DOHH2 (cell line): ENCODE data around the gene OR2AT4.

Experiments
- EZH2phosphoT487 ChIP-seq: fragments of 200-600 bp; sonication (generic); IDR thresholded peaks from 2 replicates; pipeline ENCODE4 v1.6.1; 2017; ENCODE audit warnings: borderline replicate concordance, mild to moderate bottlenecking, antibody characterized with exemption, low read length, moderate library complexity, mixed read lengths
- TF ChIP-seq, protein P1 (sequence below): fragments of 200-600 bp; sonication (generic); IDR thresholded peaks from one replicate; pipeline ENCODE4 v1.5.1; 2014; ENCODE audit warnings: antibody characterized with exemption, mild to moderate bottlenecking, low read depth, low read length; ENCODE audit not compliant: poor library complexity, severe bottlenecking

DNA sequence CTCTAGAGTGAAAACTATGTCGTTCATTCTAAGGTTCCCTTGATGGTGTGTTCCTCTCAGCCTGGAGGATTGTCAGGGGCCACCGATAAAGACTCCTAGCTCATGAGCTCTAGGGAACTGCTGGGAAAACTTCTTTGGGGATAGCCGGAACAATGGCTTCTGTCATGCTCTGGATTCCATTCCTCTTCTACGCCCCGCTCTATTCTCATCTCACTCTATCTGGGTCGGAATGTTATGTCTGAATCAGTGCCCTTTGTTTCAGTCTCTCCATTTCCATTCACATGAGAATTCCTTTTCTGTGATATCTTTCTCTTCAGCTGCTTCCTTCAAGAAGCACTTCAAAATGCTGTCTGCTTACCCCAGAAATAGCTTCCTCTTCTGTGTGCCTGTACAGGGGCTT is 37.3 kb upstream of the OR2AT4 start:
- TF ChIP-seq, protein P1, sequence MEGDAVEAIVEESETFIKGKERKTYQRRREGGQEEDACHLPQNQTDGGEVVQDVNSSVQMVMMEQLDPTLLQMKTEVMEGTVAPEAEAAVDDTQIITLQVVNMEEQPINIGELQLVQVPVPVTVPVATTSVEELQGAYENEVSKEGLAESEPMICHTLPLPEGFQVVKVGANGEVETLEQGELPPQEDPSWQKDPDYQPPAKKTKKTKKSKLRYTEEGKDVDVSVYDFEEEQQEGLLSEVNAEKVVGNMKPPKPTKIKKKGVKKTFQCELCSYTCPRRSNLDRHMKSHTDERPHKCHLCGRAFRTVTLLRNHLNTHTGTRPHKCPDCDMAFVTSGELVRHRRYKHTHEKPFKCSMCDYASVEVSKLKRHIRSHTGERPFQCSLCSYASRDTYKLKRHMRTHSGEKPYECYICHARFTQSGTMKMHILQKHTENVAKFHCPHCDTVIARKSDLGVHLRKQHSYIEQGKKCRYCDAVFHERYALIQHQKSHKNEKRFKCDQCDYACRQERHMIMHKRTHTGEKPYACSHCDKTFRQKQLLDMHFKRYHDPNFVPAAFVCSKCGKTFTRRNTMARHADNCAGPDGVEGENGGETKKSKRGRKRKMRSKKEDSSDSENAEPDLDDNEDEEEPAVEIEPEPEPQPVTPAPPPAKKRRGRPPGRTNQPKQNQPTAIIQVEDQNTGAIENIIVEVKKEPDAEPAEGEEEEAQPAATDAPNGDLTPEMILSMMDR, result no peak
- no peak for TF ChIP-seq EZH2phosphoT487
